ENCODE results near the gene NBPF1.
"Not testable (repeated sequence)": the region's sequence is repeated elsewhere in the genome, so short reads cannot be mapped to it uniquely, and the experiment has no call there.

DNA sequence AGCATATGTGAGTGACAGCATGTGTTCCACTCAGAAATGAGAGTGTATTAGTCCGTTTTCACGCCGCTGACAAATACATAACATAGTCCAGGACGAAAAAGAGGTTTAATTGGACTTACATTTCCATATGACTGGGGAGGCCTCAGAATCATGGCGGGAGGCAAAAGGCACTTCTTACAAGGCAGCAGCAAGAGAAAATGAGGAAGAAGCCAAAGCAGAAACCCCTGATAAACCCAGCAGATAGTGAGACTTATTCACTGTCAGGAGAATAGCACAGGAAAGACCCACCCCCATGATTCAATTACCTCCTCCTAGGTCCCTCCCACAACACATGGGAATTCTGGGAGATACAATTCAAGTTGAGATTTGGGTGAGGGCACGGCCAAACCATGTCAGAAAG lies 75.8 kb downstream of the NBPF1 start:
- TF ChIP-seq POLR2A (IDR thresholded peaks at IDR 0.05; ENCODE audit: low read depth, low read length); POLR2AphosphoS5 (IDR thresholded peaks at IDR 0.05; ENCODE audit: insufficient read depth, low read depth, low read length): not testable (repeated sequence)
- TF ChIP-seq, protein P1, sequence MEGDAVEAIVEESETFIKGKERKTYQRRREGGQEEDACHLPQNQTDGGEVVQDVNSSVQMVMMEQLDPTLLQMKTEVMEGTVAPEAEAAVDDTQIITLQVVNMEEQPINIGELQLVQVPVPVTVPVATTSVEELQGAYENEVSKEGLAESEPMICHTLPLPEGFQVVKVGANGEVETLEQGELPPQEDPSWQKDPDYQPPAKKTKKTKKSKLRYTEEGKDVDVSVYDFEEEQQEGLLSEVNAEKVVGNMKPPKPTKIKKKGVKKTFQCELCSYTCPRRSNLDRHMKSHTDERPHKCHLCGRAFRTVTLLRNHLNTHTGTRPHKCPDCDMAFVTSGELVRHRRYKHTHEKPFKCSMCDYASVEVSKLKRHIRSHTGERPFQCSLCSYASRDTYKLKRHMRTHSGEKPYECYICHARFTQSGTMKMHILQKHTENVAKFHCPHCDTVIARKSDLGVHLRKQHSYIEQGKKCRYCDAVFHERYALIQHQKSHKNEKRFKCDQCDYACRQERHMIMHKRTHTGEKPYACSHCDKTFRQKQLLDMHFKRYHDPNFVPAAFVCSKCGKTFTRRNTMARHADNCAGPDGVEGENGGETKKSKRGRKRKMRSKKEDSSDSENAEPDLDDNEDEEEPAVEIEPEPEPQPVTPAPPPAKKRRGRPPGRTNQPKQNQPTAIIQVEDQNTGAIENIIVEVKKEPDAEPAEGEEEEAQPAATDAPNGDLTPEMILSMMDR (IDR thresholded peaks at IDR 0.05; ENCODE audit: extremely low read depth in 1 of 2, insufficient read depth in 1 of 2, low read depth in 1 of 2, low read length in 2 of 2), result not testable (repeated sequence)
